GM12872 (cell line): Measurements from ENCODE around the gene SMS.

Source experiments
- TF ChIP-seq, protein P1 (sequence below): IDR thresholded peaks from 3 replicates; pipeline ENCODE4 v1.5.1; 2011; ENCODE audit warnings: low read depth, mild to moderate bottlenecking, low read length, moderate library complexity; ENCODE audit not compliant: insufficient read depth

SMS gene

GRCh38 chrX:21963269-21963668, 22.8 kb downstream of the SMS start:
- TF ChIP-seq, protein P1, sequence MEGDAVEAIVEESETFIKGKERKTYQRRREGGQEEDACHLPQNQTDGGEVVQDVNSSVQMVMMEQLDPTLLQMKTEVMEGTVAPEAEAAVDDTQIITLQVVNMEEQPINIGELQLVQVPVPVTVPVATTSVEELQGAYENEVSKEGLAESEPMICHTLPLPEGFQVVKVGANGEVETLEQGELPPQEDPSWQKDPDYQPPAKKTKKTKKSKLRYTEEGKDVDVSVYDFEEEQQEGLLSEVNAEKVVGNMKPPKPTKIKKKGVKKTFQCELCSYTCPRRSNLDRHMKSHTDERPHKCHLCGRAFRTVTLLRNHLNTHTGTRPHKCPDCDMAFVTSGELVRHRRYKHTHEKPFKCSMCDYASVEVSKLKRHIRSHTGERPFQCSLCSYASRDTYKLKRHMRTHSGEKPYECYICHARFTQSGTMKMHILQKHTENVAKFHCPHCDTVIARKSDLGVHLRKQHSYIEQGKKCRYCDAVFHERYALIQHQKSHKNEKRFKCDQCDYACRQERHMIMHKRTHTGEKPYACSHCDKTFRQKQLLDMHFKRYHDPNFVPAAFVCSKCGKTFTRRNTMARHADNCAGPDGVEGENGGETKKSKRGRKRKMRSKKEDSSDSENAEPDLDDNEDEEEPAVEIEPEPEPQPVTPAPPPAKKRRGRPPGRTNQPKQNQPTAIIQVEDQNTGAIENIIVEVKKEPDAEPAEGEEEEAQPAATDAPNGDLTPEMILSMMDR: no peak

DNA sequence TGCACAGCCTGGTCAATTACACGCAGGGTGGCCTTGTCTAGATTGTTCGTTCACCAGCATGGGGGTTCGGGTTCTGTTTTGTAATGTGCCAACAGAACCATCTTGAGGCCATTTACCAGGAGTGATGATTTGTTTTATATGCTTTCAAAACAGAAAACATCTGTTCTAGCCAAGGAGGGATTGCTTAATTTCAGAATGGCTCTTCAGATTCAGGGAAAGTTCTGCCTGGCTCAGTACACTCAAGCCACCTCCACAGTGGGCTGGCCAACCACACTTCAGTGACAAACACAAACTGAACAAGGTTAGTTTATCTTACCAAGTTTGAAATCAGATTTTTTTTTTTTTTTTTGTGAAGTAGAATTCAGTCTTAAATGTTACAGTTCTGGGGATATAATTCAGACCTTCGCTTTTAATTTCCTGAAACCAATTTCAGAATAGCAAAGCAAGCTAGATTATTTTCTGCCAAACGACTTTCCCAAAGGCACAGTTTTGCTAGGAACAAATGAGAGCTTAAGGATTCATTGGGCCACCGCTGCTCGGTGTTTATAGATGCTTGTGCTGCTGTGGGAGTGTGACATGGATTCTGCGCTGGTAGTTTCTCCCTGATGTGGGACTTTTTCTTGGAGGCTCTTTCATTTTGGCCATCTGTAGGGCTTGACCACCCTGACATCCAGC, 23.4 kb downstream of the SMS start:
- TF ChIP-seq, protein P1: no peak

DNA sequence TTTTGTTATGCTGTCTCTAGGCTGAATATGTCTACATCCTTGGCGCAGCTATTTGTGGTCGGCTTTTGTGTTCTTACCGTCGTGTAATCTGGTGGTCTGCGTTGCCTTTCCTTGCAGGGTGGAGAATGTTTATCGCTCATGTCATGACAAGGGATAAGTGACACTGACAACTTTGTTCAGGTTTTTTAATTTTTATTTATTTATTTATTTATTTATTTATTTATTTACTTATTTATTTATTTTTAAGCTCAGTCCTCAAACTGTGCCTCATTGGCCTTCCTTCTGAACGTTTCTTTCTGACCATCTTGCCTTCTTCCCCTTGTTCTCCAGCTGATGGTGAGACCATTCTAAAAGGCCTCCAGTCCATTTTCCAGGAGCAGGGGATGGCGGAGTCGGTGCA, 26.4 kb downstream of the SMS start:
- TF ChIP-seq, protein P1: no peak

DNA sequence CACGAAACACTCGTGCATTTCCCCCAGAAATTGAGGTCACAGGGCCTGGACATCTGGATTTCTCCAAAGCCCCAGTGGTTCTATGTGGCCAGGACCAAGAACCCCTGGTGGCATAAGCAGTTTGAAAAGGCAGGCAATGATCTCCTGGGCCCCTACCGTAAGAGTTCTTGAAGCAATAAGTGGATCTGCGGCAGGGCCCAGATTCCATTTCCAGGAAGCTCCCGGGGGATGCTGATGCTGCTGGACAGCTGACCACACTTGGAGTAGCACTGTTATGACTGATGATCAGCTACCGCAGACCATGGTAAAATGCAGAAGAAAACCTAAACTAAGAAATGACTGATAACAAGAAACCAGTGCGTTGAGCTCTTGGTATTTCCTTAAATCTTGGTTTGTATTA, 27.8 kb downstream of the SMS start:
- TF ChIP-seq, protein P1: no peak

GRCh38 chrX:21970326-21970725, 29.8 kb downstream of the SMS start:
- TF ChIP-seq, protein P1: no peak

DNA sequence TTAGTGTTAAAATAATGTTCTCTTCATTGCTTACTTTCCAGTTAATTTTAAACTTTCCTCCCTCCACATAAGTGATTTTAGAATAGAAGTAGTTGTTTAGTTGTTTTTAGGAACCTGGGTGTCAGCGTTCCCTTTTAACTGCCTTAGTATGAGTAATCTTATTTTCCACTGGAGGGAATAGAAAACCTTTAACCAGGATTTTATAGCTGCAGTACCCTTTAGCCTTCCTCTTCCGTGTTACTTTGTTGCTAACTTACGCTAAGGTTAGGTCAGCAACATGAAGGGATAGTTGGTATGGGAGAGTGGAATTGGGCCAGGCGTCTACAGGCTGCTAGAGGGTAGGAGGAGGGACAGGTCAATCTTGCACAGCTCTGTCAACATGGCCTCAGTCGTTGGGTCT, 31.5 kb downstream of the SMS start:
- TF ChIP-seq, protein P1: no peak

- TF ChIP-seq, protein P1: no peak; the same call in 2 of the 3 replicates
These were observed 32.2 kb downstream of the SMS start for GRCh38 chrX:21972721-21973120.
